Right ventricle myocardium superior (tissue), 1 donor: ENCODE data around the gene KIF16B. TPM values are rescaled to one million over a fixed set of nuclear protein-coding genes. Genes with fewer than 3 reads are reported as not detected.
A peak's percentile ranks its signal among the peaks of the same experiment; 100 is the strongest.

Source experiments
- ATAC-seq: fragments of 200-7000 bp; cut with Tn5 transposase; one replicate; pipeline ENCODE4 v1.9.1; 2020; ENCODE audit warnings: mild to moderate bottlenecking; ENCODE audit not compliant: poor library complexity
- DNase-seq: peaks from one replicate; pipeline ENCODE4 v3.0.0-alpha.2; 2020
- intact Hi-C: fragments of 100-400 bp; cut with DNase I; formaldehyde crosslinking; loops from one replicate; pipeline ENCODE4 v1.11.2; 2022
- total RNA-seq: library from RNA; stranded (reverse); fragmentation: NEBNext Ultra II Directional; extraction: Animal tissue kit (Norgen Biotek cat#: 25700); gene quantifications from one replicate; pipeline ENCODE4 v1.2.1, GENCODE V29; 2021
- donor health status: DM: no; HTN: yes; CAD: no; lungs with severe emphysema.

The KIF16B gene
- total RNA-seq, 1 donor from 2014 or later = 18.3 TPM

GRCh38 chr20:16424780-16425179 lies 148.5 kb downstream of the KIF16B start:
- no peak for DNase-seq
- ATAC-seq = no peak
- intact Hi-C loops = no loop called here

GRCh38 chr20:16423311-16424212 lies 149.7 kb downstream of the KIF16B start:
- intact Hi-C loops = no loop called here
- DNase-seq (no peak), ATAC-seq (no peak)

- ATAC-seq (peak; percentile 69), DNase-seq (no peak)
- intact Hi-C loops = no loop called here
Observed at GRCh38 chr20:16419138-16419715, 154.0 kb downstream of the KIF16B start.

GRCh38 chr20:16418616-16419015 lies 154.6 kb downstream of the KIF16B start:
- intact Hi-C loops = no loop called here
- DNase-seq (no peak), ATAC-seq (no peak)

- ATAC-seq = no peak
- intact Hi-C loops = no loop called here
- DNase-seq = no peak
Observed at GRCh38 chr20:16417001-16417400, 156.2 kb downstream of the KIF16B start.

- intact Hi-C loops = no loop called here
- DNase-seq (no peak), ATAC-seq (no peak)
Observed at GRCh38 chr20:16415071-16416053, 157.9 kb downstream of the KIF16B start.

- intact Hi-C loops = no loop called here
- DNase-seq = no peak
Observed at GRCh38 chr20:16412906-16413305, 160.3 kb downstream of the KIF16B start.

GRCh38 chr20:16411361-16411760 lies 161.9 kb downstream of the KIF16B start:
- intact Hi-C loops = no loop called here
- DNase-seq (no peak), ATAC-seq (no peak)

More at GRCh38 chr20:16412906-16413305, 160.3 kb downstream of the KIF16B start:
- no peak for ATAC-seq

GRCh38 chr20:16410626-16411025 lies 162.6 kb downstream of the KIF16B start:
- DNase-seq (no peak), ATAC-seq (no peak)
- intact Hi-C loops = no loop called here

GRCh38 chr20:16408981-16409380 lies 164.3 kb downstream of the KIF16B start:
- DNase-seq (no peak), ATAC-seq (no peak)
- intact Hi-C loops = no loop called here

- ATAC-seq (no peak), DNase-seq (no peak)
- intact Hi-C loops = no loop called here
Observed at GRCh38 chr20:16407251-16408067, 165.8 kb downstream of the KIF16B start.

GRCh38 chr20:16405254-16405653 lies 168.0 kb downstream of the KIF16B start:
- DNase-seq = no peak
- intact Hi-C loops = no loop called here
- ATAC-seq = no peak

GRCh38 chr20:16404640-16405039 lies 168.6 kb downstream of the KIF16B start:
- no peak for ATAC-seq
- intact Hi-C loops = no loop called here
- no peak for DNase-seq

- no peak for DNase-seq
- ATAC-seq = no peak
- intact Hi-C loops = no loop called here
Observed at GRCh38 chr20:16404171-16404570, 169.1 kb downstream of the KIF16B start.

- no peak for ATAC-seq
Observed at GRCh38 chr20:16400234-16400633, 173.0 kb downstream of the KIF16B start.

GRCh38 chr20:16399801-16400200 lies 173.4 kb downstream of the KIF16B start:
- intact Hi-C loops = no loop called here
- DNase-seq = no peak
- ATAC-seq = no peak

More at GRCh38 chr20:16400234-16400633, 173.0 kb downstream of the KIF16B start:
- intact Hi-C loops = no loop called here
- DNase-seq = no peak

- DNase-seq = peak; percentile 78
- intact Hi-C loops = no loop called here
- ATAC-seq = peak; percentile 93
Observed at GRCh38 chr20:16397086-16397485, 176.2 kb downstream of the KIF16B start.

- ATAC-seq (no peak), DNase-seq (no peak)
- intact Hi-C loops = no loop called here
Observed at GRCh38 chr20:16395366-16395765, 177.9 kb downstream of the KIF16B start.
